Hematopoietic multipotent progenitor cell treated with erythropoietin and hydrocortisone succinate and interleukin-3 and kit ligand, for 15 days (in vitro differentiated cells): Measurements from ENCODE around the gene DNASE1L2.

Source experiments
- DNase-seq: peaks from one replicate; pipeline ENCODE4 v3.0.0-alpha.2; 2015; ENCODE audit warnings: low spot score

DNASE1L2 gene

DNA sequence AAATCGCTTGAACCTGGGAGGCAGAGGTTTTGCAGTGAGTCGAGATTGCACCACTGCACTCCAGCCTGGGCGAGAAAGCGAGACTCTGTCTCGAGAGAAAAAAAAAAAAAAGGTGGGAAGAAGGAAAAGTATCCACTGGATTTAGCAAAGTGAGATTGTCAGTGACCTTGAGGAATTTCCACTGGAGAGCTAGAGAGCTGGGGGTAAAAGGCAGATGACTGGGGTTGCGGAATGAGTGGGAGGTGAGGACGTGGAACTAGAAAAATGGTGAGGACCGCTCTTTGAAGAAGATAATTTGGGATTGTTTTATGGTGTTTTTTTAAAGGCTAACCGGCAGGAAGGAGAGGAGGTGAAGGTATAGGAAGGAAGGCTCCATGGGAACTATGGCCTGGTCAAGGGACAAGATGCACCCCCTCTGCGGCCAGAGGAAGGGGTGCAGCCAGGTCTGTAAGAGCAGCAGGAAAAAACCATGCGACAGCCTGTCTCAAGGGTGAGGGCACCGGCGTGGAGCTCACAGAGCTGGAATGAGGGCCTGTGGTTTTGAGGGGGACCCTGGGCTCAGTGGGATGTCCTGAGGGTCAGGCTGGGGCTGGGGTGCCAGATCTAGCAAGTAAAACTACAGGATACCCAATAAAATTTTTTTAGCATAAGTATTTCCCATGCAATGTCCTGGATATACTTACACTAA is 31.7 kb upstream of the DNASE1L2 start:
- no peak for DNase-seq

DNA sequence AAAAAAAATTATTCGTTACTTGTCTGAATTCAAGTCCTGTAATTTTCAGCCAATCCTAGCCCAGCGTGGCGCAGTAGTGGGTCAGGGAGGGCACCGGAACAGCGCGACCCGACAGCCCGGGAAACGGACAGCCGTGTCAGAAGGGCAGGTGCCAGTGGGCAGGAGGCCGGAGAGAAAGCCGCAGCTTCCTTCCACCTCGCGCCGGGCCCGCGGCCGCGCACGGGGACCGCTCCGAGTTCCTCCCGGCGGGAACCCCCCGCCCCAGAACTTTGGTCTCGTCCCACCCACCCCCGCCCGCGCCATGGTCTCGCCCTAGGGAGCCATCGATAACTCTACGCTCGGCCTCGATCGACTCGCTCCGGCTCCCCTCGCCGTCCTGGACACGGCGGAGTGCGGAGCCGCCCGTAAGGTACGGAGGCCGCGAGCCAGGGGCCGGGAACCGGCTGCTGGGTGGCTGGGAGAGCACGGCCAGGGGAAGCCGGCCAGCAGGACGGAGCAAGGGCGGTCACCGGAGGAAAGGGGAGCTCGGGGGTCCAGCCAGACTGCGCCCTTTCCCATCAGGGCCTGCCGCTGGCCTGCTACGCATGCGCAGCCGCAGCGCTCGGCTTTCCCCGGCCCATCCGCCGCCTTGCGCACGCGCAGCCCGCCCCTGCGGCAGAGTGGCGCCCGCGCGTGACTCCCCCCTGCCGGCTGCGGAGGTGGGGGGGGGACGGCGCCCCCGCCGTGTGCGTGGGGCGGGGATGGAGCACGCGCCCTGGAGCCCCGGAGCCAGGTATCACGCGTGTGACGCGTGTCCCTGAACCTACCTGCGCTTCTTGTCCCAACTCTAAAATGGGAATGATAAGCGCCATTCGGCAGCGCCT is 30.9 kb upstream of the DNASE1L2 start, which contains the start of gene MLST8:
TSS of gene MLST8 (plus strand) at position 351 of the 863 bp plus-strand sequence. CDS start 632 bp downstream, outside the sequence.
- DNase-seq, result peak; percentile 90

DNA sequence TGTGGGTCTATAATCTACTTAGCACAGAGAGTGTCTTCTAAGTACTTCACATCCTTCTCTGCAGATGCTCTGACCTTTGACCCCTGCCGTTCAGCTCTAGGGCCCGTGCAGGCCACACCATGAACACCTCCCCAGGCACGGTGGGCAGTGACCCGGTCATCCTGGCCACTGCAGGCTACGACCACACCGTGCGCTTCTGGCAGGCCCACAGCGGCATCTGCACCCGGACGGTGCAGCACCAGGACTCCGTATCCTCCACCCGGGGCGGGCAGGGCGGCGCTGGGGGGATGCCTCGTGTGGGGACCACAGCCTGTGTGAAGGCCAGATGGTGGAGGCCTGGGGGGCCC is 30.3 kb upstream of the DNASE1L2 start:
- DNase-seq, result no peak

DNA sequence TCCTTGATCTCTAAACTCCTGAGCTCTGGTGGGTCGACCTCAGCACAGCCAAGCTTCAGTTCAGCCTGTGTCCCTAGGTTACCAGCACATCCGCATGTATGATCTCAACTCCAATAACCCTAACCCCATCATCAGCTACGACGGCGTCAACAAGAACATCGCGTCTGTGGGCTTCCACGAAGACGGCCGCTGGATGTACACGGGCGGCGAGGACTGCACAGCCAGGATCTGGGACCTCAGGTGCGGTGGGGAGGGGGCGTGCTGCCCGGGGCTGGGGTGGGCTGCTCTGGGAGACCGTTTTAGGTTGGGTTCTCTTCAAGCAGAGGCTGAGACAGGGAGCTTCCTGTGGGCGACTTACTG is 29.8 kb upstream of the DNASE1L2 start:
- no peak for DNase-seq

DNA sequence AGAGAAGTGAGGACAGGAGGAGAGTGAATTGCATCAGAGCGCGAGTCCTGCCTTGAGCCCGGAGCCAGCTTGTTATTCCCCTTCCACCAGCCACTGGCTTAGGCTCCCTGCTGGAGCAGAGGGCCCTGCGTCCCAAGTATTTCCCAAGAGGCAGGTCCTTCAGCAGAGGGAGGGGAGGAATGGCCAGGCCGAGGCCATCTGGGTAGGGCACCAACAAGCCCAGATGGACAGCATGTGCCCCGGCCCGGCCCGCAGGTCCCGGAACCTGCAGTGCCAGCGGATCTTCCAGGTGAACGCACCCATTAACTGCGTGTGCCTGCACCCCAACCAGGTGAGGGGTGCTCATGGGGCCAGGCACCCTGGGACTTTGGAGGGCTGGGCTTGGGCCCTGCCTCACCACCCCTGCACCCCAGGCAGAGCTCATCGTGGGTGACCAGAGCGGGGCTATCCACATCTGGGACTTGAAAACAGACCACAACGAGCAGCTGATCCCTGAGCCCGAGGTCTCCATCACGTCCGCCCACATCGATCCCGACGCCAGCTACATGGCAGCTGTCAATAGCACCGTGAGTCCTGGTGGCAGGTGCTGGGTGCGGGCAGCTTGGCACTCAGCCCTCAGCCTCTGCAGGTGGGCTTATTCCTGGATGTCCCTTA is 29.3 kb upstream of the DNASE1L2 start:
- no peak for DNase-seq

DNA sequence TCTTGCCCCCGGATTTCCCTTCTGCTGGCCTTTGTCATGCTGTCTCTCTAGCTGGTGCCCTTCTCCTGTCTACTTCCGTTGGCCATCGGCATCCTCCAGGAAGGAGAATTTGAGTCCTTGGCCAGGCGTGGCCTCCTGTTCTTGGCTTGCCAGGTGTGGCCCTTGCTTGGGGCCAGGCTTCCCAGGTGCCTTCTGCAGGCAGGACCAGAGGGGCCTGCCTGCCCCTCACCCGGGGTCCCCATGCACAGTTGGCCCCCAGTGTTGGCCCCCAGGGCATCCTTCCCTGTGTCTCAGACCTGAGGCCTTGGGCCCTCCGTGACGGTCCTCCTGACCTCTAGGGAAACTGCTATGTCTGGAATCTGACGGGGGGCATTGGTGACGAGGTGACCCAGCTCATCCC is 28.4 kb upstream of the DNASE1L2 start:
- DNase-seq, result no peak

DNA sequence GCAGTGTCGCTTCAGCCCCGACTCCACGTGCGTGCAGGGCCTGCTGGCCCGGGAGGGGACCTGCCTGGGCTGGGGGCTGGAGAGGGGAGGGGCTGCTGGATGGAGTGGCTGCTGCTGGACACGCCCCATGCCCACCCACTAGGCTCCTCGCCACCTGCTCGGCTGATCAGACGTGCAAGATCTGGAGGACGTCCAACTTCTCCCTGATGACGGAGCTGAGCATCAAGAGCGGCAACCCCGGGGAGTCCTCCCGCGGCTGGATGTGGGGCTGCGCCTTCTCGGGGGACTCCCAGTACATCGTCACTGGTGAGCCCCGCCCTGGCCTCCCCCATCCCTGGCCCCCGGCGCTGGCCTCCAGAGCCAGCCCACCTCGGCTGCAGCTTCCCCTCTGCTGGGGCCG is 27.9 kb upstream of the DNASE1L2 start:
- no peak for DNase-seq

DNA sequence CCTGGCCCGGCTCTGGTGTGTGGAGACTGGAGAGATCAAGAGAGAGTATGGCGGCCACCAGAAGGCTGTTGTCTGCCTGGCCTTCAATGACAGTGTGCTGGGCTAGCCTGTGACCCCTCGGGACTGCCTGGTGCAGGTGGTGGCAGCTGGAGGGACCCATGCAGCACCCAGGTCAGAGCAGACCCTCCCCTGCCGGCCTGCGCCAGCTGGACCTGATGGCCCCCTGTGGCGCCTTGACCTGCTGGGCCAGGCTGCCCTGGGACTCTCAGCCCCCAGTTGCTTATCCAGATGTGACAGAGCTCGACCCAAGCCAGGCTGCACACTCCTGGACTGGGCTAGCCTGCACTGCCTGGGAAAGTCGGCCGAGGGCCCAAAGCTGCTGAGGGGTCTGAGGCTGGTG is 27.5 kb upstream of the DNASE1L2 start:
- DNase-seq, result no peak

DNA sequence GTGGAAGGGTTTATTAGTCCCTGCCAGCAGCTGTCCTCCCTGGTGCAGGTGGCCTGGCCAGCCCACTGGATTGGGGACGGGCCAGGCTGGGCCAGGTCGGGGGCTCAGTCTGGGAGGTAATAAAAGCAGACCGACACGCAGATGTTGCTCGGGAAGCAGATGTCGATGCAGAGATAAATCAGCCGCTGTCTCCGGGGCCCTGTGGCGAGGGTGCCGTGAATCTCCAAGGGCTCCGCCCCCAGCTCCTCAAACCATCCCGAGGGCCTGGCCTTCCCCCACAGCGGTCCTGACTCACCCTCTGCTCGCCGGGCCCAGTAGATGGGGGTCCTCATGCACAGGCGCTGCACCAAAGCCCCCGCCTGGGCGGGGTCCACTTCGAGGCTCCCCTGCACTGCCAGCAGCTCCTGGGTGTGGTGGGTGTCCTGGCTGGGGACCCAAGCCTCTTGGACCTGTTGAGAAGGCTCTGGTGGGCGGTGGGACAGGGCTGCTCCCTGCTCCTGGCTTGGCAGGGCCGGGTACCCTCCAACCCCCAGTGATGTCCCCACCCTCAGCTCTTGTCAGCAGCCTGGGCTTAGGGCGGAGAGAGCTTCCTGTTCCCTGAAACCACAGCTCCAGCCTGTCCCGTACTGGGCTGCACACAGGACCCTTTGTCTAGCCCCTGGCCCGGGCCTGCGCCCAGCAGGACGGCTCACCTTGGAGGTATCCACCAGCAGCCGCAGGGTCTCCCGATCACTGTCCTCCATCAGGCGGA is 26.8 kb upstream of the DNASE1L2 start:
- DNase-seq, result no peak

DNA sequence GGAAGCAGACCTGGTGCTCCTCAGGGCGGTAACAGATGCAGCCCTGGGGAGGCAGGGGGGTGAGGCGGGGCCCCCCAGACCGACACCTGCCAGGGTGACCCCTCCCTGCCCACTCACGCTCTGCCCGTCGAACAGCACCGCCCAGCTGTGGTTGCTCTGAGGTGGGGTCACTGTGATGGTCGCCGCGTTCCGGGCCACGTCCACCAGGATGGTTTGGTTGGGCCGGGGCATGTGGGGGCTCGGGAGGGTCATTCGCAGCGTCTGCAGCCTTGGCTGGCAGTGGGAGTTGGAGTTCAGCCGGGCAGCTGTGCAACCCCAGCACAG is 26.3 kb upstream of the DNASE1L2 start:
- no peak for DNase-seq

DNA sequence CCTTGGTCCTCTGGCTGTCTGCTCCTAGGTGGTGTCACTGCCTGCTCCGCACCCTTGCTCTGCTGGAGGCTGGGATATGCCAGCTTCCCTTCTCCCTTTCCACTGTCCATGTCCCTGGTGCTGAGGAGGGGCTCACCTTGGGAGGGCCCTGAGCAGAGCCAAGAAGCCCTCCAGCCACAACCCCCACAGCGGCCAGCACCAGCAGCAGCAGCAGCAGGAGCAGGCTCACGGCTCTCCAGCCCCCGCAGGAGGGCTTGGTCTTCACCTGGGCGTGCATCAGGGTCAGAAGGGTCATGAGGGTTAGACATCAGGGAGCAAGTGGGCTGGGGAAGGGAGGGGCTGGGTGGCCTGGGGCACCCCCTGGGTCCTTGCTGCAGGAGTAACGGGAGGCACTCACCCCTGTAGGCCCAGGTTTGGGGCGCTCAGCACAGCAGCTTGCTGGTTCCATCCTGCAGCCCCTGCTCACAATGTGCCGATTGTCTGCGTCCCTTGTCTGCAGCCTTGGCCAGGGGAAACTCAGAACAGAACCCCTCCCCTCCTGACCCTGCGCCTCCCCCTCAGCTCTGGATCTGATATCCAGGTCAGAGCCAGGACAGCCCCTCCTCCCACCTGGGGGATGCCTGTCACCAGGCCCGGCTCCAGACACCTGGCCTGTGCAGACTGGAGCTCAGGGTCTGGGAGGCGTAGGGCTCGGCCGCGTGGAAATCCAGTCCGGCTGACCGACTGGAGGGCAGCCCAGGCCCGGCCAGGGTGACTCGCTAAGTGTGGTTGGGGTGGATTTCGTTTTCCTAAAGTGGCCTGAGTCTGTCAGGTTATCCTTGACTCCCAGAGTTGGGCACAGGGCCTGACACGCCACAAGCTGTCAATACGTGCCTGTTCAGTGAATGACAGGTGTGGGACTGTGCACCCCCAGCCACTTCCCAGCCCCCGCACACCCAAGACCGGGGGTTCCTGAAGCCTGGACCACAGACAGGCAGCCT is 25.6 kb upstream of the DNASE1L2 start, which contains the start of gene BRICD5:
TSS of gene BRICD5 (minus strand) at position 478 of the 980 bp plus-strand sequence. CDS start at position 448, 30 bp downstream.
- no peak for DNase-seq

DNA sequence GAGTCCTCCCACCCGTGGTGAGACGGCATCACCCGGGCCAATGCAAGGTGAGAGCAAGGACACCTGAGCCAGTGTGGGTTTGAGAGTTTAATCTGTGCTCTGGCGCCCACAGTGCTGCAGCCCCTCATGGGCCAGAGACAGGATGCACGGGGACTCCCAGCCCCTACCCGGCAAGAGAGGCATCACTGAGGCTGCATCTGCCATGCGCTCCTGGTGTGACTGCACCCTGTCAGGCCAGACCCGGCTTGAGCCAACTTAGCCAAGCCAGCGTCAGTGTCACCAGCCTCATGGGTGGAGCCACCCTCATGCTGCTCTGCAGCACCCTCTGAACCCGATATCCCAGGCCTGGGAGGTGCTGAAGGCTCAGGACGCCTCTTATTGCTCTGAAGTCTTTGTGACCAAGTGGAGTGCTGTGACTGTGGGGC is 24.3 kb upstream of the DNASE1L2 start:
- DNase-seq, result peak; percentile 12

DNA sequence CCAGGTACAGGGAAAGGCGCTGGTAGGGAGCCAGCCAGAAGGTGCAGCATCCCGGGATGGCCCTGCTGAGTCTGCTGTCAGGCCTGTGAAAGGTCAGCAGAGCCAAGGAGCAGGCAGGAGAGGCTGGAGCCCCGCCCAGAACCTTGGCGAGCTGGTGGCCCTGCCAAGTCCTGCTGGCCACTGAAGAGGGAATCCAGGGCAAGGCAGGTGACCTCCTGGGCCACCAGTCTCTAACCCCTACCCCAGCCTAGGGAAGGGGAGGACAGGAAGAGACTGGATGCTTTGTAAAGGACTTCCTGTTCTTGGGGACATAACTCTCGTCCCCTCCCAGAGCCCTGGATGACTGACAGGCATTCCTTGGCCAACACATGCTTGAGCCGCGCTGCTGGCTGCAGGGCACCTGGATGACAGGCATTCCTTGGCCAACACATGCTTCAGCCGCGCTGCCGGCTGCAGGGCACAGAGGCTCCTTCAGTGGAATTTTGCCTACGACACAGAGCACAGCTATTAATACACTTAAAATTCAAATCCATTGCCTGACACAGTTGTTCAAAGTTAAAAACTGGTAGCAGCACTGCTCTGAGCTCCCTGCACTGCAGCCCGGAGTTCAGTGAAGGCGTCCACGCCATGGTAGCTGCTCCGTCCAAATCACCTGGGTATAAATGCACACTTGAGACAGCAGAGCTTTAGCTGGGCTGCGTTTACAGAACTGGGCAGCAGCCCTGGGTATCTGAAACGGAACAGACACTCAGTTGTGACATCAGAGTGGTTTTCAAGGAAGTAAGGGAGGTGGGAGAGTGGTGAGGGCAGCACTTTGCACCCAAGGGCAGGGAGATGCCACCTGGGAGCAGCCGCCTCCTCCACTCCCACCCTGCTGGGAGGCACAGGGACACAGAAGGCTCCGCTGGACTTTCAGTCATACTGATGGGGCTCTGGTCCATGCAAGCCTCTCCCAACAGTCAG is 23.6 kb upstream of the DNASE1L2 start:
- DNase-seq, result no peak

DNA sequence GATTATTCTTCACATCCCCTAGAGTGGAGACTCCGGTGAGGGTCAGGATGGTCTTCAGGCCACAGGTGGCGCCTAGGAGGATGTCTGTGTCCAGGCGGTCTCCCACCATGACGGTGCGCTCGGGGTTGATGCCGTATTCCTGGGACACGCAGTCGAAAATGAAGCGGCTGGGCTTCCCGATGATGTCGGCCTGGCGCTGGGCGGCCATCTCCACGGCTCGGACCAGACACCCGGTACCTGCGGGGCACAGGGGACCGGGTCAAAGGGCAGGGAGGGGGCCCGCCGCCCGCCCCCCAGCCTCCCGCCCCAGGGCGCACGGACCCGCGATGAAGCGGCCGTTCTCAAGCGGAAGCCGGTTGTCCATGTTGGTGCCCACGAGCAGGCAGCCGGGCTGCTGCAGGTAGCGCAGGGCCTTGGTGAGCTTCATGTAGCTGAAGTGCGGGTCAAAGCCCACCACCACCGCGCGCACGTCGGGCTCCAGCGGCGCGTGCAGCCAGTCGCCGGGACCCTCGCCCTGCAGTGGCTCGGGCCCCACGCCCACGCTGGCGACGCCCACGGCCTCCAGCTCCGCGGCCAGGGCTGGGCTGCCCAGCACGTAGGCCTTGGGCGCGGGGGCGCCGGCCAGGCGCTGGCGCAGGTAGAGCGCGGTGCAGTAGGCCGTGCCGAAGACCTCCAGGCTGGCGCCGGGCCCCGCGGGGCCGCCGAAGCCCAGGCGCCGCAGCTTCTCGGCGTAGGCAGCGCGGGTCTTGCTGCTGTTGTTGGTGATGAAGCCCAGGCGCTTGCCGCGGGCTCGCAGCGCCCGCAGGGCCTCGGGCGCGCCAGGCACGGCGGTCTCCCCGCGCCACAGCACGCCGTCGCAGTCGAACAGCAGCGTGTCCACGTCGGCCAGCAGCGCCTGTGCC is 22.2 kb upstream of the DNASE1L2 start:
- DNase-seq, result no peak

DNA sequence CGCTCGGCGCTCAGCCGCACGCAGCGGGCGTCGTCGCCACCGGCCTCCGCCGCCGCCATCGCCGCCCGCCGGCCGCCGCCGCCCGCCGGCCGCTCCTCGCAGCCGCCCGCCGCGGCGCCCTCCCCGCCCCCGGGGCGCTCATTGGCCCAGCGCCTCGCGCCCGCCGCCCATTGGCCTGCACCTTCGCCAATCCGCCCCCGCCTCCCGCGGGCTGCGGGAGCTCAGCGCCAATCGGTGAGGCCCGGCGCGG is 21.6 kb upstream of the DNASE1L2 start, which contains the start of gene PGP:
TSS of gene PGP (minus strand) at position 122 of the 250 bp plus-strand sequence. CDS start at position 59, 63 bp downstream.
- DNase-seq, result no peak

DNA sequence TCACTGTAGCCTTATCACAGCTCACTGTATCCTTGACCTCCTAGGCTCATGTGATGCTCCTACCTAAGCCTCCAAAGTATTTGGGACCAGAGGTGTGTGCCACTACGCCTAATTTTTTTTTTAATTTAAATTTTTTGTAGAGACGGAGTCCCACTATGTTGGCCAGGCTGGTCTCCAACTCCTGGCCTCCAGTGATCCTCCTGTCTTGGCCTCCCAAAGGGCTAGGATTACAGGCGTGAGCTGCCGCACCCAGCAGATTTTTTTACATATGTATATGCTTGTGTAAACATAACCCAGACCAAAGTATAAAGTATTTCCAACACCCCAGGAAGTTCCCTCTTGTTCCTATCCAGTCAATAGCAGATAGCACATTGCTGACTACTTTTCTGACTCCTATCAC is 19.9 kb upstream of the DNASE1L2 start:
- DNase-seq, result no peak

DNA sequence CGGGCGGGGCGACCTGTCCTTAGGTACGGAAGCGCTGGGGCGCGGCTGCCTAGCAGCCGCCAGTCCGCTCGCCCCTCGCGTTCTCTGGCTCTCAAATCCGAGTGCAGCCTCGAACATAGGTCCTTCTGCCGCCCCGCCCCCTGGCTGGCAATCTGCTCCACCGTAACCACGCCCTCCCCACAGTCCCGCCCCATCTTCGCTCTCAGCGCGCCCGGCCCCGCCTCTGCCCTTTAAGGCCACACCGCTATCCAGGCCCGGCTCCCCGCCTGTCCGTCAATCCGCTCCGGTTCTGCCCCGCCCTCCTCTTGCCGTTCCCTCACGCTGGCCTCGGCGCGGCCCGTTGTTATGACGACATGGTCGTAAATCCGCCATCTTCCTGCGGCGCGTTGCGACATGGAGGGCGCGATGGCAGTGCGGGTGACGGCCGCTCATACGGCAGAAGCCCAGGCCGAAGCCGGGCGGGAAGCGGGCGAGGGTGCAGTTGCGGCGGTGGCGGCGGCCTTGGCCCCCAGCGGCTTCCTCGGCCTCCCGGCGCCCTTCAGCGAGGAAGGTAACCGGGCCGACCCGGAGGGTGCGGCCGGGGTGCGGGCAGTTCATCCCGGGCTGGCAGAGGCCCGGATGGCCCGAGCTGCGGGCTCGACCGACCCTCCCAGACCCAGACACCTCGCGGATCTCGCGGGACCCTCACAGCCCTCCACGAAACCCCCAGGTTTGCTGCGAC is 12.9 kb upstream of the DNASE1L2 start, which contains the start of gene E4F1:
TSS of gene E4F1 (plus strand) at position 371 of the 721 bp plus-strand sequence. CDS start at position 394, 23 bp downstream.
- DNase-seq, result peak; percentile 100

DNA sequence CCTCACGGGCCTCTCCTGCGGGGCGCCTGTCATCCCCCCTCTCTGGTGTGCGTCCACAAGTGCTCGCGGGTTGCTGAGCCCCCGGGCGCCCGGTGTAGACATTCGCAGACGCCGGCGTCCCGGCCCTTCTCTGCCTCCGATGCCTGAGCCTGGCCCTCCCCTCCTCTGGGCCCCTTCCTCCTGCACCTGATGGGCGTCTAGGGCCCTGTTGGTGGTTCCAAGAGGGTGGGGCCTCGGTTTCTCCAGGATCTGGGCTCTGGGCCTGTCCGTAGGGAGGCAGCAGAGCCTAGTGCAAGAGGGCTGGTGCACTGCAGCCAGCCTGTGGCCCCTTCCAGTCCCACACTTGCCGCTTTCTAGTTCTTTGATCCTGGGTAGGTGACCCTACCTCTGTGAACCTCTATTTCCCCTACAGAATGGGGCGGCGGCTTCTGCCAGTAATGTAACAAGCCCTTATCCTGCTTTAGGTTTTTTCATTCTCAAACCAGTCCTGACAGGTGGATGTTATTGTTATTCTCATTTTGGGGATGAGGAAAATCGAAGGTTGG is 12.2 kb upstream of the DNASE1L2 start:
- peak; percentile 44 for DNase-seq
